Measurements from ENCODE around the gene EYA4.

GRCh38 chr6:133396233-133396983 lies 155.3 kb downstream of the EYA4 start:
- TF ChIP-seq POLR2A (IDR thresholded peaks at IDR 0.05) = no peak
- TF ChIP-seq, protein P1, sequence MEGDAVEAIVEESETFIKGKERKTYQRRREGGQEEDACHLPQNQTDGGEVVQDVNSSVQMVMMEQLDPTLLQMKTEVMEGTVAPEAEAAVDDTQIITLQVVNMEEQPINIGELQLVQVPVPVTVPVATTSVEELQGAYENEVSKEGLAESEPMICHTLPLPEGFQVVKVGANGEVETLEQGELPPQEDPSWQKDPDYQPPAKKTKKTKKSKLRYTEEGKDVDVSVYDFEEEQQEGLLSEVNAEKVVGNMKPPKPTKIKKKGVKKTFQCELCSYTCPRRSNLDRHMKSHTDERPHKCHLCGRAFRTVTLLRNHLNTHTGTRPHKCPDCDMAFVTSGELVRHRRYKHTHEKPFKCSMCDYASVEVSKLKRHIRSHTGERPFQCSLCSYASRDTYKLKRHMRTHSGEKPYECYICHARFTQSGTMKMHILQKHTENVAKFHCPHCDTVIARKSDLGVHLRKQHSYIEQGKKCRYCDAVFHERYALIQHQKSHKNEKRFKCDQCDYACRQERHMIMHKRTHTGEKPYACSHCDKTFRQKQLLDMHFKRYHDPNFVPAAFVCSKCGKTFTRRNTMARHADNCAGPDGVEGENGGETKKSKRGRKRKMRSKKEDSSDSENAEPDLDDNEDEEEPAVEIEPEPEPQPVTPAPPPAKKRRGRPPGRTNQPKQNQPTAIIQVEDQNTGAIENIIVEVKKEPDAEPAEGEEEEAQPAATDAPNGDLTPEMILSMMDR (IDR thresholded peaks at IDR 0.05) = no peak
- no peak for TF ChIP-seq POLR2AphosphoS5 (IDR thresholded peaks at IDR 0.05)
